Right lobe of liver (tissue), 6 donors: ENCODE measurements around the gene SMIM5. TPM values are rescaled to one million over a fixed set of nuclear protein-coding genes. Genes with fewer than 3 reads are reported as not detected.

Experiments used
- ATAC-seq, 4 donors: fragments of 200-7000 bp; cut with Tn5 transposase; one replicate each; pipeline ENCODE4 v1.9.1; 2020; ENCODE audit warnings: mild to moderate bottlenecking in 4 of 4, moderate library complexity in 4 of 4
- DNase-seq, 3 donors: peaks; one replicate each; pipeline ENCODE4 v3.0.0-alpha.2; 2020
- H3K27ac ChIP-seq, 3 donors: fragments of 200-600 bp; one replicate each; pipeline ENCODE4 v1.8.0; 2022
- H3K27me3 ChIP-seq, 2 donors: fragments of 200-600 bp; one replicate each; pipeline ENCODE4 v1.8.0; 2022
- H3K36me3 ChIP-seq, 4 donors: fragments of 200-600 bp; sonication (generic) in 1 of 4; one replicate each; pipeline versions ENCODE4 v1.5.1 to v1.8.0; 2017 to 2022; ENCODE audit warnings: control low read depth in 1 of 4
- H3K4me1 ChIP-seq, 4 donors: fragments of 200-600 bp; sonication (generic) in 1 of 4; one replicate each; pipeline versions ENCODE4 v1.5.1 to v1.8.0; 2017 to 2022; ENCODE audit warnings: control low read depth in 1 of 4
- H3K4me3 ChIP-seq, 3 donors: fragments of 200-600 bp; one replicate each; pipeline ENCODE4 v1.8.0; 2022
- H3K9me3 ChIP-seq, 4 donors: fragments of 200-600 bp; sonication (generic) in 1 of 4; one replicate each; pipeline versions ENCODE4 v1.5.1 to v1.8.0; 2017 to 2022; ENCODE audit warnings: control low read depth in 1 of 4
- POLR2A ChIP-seq: fragments of 450-650 bp; IDR thresholded peaks from one replicate; pipeline ENCODE4 v1.6.1; 2017; ENCODE audit warnings: antibody characterized with exemption, mild to moderate bottlenecking
- WGBS: methylation state at CpG from one replicate; pipeline ENCODE4 v1.1.6; 2018; ENCODE audit warnings: low coverage, low lambda C conversion rate; ENCODE audit not compliant: insufficient coverage; ENCODE audit errors: missing lambda C conversion rate; 5-methylcytosine and 5-hydroxymethylcytosine counted together
- intact Hi-C, 2 donors: fragments of 100-400 bp; cut with DNase I; formaldehyde crosslinking; loops; one replicate each; pipeline versions ENCODE4 v1.11.2 to v1.14.1; 2022
- total RNA-seq, 6 experiments: library from RNA; depleted of rRNA in 2 of 6; stranded (reverse); fragments of >200 nt in 2 of 6; fragmentation: NEBNext Ultra II Directional in 3 of 6; extraction: Animal tissue kit (Norgen Biotek cat#: 25700) in 3 of 6; gene quantifications; one replicate each; pipeline versions ENCODE4 v1.1.0 to v1.2.4, GENCODE V29; 2016 to 2023
- TF ChIP-seq, protein P1 (sequence below), 4 donors: fragments of 200-600 bp in 3 of 4; fragments of 450-650 bp in 1 of 4; IDR thresholded peaks; one replicate each; pipeline versions ENCODE4 v1.5.1 to v1.8.0; 2016 to 2022; ENCODE audit warnings: antibody characterized with exemption in 4 of 4, mild to moderate bottlenecking in 2 of 4
- donor health status: DM: no; HTN: yes; CAD: no.
- donor health status: DM: no; HTN: no; CAD: no.
- donor health status: DM: no; HTN: no; CAD: no.
- donor health status: DM: no; HTN: yes; CAD: no.
- donor health status: DM: no; HTN: yes; CAD: no.

The SMIM5 gene
- total RNA-seq, 6 experiments from 2014 or later: 0.06 to 0.78 (median 0.29) TPM; not detected in 1

- Histone ChIP-seq H3K36me3 (peaks cover 0 to 13% (median 0%) of the 10 kb centered on the region in 4 donors), H3K4me3 (no peak overlapping the region), H3K9me3 (no peaks in the 10 kb centered on the region), H3K4me1 (peaks cover 0 to 12% (median 4%) of the 10 kb centered on the region in 4 donors), H3K27ac (no peak overlapping the region), H3K27me3 (no peaks in the 10 kb centered on the region)
- TF ChIP-seq POLR2A: no peak
- TF ChIP-seq, protein P1, sequence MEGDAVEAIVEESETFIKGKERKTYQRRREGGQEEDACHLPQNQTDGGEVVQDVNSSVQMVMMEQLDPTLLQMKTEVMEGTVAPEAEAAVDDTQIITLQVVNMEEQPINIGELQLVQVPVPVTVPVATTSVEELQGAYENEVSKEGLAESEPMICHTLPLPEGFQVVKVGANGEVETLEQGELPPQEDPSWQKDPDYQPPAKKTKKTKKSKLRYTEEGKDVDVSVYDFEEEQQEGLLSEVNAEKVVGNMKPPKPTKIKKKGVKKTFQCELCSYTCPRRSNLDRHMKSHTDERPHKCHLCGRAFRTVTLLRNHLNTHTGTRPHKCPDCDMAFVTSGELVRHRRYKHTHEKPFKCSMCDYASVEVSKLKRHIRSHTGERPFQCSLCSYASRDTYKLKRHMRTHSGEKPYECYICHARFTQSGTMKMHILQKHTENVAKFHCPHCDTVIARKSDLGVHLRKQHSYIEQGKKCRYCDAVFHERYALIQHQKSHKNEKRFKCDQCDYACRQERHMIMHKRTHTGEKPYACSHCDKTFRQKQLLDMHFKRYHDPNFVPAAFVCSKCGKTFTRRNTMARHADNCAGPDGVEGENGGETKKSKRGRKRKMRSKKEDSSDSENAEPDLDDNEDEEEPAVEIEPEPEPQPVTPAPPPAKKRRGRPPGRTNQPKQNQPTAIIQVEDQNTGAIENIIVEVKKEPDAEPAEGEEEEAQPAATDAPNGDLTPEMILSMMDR (IDR thresholded peaks at IDR 0.05): no peak
- DNase-seq (no peak), ATAC-seq (no peak)
- no CpG with 5 or more reads among the region's 12 CpGs for WGBS
- intact Hi-C loops: no loop called here
Observed at GRCh38 chr17:75614006-75614405, 19.2 kb upstream of the SMIM5 start.

DNA sequence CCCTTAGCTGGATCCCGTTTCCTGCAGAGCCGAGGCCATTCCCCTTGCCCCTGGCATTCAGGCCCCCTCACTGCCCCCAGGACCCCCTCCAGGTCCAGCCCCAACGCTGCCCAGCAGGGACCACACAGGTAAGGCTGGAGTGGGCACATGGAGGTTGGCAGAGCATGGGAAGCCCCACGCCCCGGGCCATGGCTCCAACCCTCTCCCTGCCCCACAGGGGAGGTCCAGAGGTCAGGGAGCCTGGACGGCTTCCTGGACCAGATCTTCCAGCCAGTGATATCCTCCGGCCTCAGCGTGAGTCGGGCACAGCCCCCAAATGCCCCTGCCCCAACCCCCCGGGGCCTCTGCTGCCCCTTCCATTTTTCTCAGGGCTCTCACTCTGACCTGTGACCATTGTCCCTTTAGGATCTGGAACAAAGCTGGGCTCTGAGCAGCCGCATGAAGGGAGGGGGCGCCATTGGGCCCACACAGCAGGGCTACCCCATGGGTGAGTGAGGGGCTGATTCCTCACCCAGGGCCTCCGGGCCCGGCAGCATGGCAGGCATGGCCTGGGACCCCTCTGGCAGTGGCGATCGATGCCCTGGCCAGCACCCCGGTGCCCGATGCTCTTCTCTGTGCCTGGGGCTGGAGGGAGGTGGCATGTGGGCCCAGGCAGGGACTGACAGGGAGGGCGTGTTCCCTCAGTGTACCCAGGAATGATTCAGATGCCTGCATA, 18.5 kb upstream of the SMIM5 start:
- TF ChIP-seq, protein P1 (IDR thresholded peaks at IDR 0.05): no peak
- no peak for TF ChIP-seq POLR2A
- no peak overlapping the region for H3K27ac ChIP-seq
- no peaks in the 10 kb centered on the region for H3K27me3 ChIP-seq
- H3K36me3 ChIP-seq: peaks cover 0 to 13% (median 0%) of the 10 kb centered on the region in 4 donors
- intact Hi-C loops: no loop called here
- H3K4me1 ChIP-seq: peaks cover 0 to 12% (median 4%) of the 10 kb centered on the region in 4 donors
- WGBS: 65% methylated on average over 6 of the region's 19 CpGs
- DNase-seq (no peak), ATAC-seq (peak in 2 of 4 donors; percentile 2 to 50)
- no peaks in the 10 kb centered on the region for H3K9me3 ChIP-seq
- H3K4me3 ChIP-seq: no peak overlapping the region

DNA sequence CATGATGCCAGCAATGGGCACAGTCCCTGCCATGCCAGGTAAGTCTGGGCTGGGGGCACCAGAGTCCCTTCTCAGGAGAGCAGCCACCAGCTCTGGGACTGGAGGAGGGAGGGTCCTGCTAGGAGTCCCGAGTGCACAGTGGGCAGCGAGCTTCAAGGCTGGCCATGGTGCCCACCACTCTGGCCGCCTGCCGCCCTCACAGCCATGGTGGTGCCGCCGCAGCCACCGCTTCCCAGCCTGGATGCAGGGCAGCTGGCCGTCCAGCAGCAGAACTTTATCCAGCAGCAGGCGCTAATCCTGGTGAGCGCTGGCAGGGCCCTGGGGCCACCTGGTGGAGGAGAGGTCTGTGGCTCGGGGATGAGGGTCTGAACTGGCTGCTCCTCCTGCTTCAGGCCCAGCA, 17.9 kb upstream of the SMIM5 start:
- H3K27ac ChIP-seq: no peak overlapping the region
- TF ChIP-seq POLR2A: no peak
- TF ChIP-seq, protein P1 (IDR thresholded peaks at IDR 0.05): no peak
- peaks cover 0 to 9% (median 3%) of the 10 kb centered on the region in 4 donors for H3K4me1 ChIP-seq
- WGBS: 81% methylated on average over 3 of the region's 11 CpGs
- H3K36me3 ChIP-seq: peaks cover 0 to 13% (median 0%) of the 10 kb centered on the region in 4 donors
- DNase-seq (no peak), ATAC-seq (no peak)
- H3K27me3 ChIP-seq: no peaks in the 10 kb centered on the region
- H3K4me3 ChIP-seq: no peak overlapping the region
- H3K9me3 ChIP-seq: no peaks in the 10 kb centered on the region
- intact Hi-C loops: no loop called here

- ATAC-seq (no peak), DNase-seq (no peak)
- 95% methylated on average over 4 of the region's 24 CpGs for WGBS
- no peak for TF ChIP-seq POLR2A
- TF ChIP-seq, protein P1 (IDR thresholded peaks at IDR 0.05): no peak
- Histone ChIP-seq H3K27ac (no peak overlapping the region), H3K9me3 (no peaks in the 10 kb centered on the region), H3K4me3 (no peak overlapping the region), H3K4me1 (no peaks in the 10 kb centered on the region), H3K27me3 (no peaks in the 10 kb centered on the region), H3K36me3 (peaks cover 0 to 13% (median 0%) of the 10 kb centered on the region in 4 donors)
- intact Hi-C loops: no loop called here
Observed at GRCh38 chr17:75616521-75617122, 16.6 kb upstream of the SMIM5 start.
